ENCODE measurements around the gene SELENOK. TPM values are rescaled to one million over a fixed set of nuclear protein-coding genes. Genes with fewer than 3 reads are reported as not detected.

SELENOK gene
- total RNA-seq, 1 experiment from 2014 or later = 21.9 TPM

DNA sequence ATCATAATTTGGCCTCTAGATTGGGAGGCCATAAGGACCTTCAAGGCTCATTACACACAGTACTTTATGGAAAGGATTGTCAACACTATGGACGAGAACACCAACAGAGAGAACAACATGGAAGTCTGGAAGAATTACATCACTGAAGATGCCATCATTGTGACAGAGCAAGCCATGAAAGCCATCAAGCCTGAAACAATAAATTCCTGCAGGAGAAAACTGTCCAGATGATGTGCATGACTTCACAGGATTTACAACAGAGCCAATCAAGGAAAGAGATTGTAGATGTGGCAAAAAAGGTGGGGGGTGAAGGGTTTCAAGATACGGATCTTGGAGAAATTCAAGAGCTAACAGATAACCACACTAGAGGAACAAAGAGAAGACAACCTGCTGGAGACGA lies 29.4 kb downstream of the SELENOK start:
- ChIA-PET CTCF (no interaction called here), POLR2A (ENCODE audit: unreplicated experiment) (no interaction called here)
- no peak overlapping the region for H2AFZ ChIP-seq
- no peaks in the 10 kb centered on the region for H3K9me2 ChIP-seq (ENCODE audit: insufficient read depth)
- H3K4me1 ChIP-seq (replicated peaks; ENCODE audit: insufficient read depth) = no peaks in the 10 kb centered on the region
- H3K79me2 ChIP-seq (ENCODE audit: low read depth) = no peaks in the 10 kb centered on the region
- BruUV-seq (replicated peaks) = no TSS peak
- no peaks in the 10 kb centered on the region for H3F3A ChIP-seq (ENCODE audit: insufficient read depth, low read depth)
- no peaks in the 10 kb centered on the region for H3K27me3 ChIP-seq (ENCODE audit: insufficient read depth, low read depth)
- no peak overlapping the region for H3K27ac ChIP-seq
- TF ChIP-seq, protein P1, sequence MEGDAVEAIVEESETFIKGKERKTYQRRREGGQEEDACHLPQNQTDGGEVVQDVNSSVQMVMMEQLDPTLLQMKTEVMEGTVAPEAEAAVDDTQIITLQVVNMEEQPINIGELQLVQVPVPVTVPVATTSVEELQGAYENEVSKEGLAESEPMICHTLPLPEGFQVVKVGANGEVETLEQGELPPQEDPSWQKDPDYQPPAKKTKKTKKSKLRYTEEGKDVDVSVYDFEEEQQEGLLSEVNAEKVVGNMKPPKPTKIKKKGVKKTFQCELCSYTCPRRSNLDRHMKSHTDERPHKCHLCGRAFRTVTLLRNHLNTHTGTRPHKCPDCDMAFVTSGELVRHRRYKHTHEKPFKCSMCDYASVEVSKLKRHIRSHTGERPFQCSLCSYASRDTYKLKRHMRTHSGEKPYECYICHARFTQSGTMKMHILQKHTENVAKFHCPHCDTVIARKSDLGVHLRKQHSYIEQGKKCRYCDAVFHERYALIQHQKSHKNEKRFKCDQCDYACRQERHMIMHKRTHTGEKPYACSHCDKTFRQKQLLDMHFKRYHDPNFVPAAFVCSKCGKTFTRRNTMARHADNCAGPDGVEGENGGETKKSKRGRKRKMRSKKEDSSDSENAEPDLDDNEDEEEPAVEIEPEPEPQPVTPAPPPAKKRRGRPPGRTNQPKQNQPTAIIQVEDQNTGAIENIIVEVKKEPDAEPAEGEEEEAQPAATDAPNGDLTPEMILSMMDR (conservative IDR thresholded peaks at IDR 0.05) = no peak
- TF ChIP-seq EZH2 (IDR thresholded peaks at IDR 0.05; ENCODE audit: low read depth) = no peak
- intact Hi-C loops (cut with micrococcal nuclease; ENCODE audit: unreplicated experiment) = no loop called here
- no peak for DNase-seq
- no peaks in the 10 kb centered on the region for H4K20me1 ChIP-seq (ENCODE audit: insufficient read depth)
- H3K9me3 ChIP-seq (ENCODE audit: insufficient read depth, low read depth) = no peaks in the 10 kb centered on the region
- H3K36me3 ChIP-seq (ENCODE audit: low read depth) = no peaks in the 10 kb centered on the region
- no peak overlapping the region for H3K4me3 ChIP-seq
- no peak overlapping the region for H3K4me2 ChIP-seq

DNA sequence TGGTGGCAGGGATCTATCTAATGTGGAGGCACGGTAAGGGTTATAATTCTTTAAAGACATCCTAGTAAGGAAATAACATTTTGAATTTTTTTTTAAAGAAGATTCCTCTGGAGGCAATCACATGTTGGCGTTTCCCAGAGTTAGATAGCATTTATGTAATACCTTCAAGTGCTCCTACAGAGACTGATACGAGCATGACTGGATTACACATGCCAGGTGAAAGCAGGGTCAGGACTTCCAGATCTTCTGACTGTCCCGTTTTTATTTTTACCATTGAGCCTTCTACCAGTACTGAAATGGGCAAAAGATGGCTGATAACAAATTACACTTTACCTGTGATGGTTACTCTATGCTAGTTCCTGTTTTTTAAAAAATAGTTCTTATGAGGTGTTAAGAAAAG lies 31.5 kb downstream of the SELENOK start:
- TF ChIP-seq EZH2 (IDR thresholded peaks at IDR 0.05; ENCODE audit: low read depth) = no peak
- TF ChIP-seq, protein P1 (conservative IDR thresholded peaks at IDR 0.05) = no peak

DNA sequence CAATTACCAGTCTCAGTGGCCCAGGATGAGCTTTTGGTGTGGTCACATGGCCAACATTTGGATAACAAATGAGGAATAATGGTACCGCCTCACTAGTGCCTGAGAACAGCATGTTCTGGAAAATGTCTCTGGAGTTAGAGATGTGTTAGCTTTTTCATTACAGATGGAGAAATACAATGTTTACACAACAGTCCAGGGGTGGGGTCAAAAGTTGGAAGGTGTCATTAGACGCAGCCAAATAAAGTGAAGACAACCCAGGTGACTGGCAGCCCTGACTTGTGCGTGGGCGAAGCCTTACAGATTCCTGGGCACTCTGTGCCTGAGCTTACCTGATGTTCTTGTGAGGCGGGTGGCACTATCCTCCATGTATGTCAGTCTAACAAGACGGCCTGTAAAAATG lies 32.5 kb downstream of the SELENOK start:
- Histone ChIP-seq H3K27ac (no peak overlapping the region), H3F3A (ENCODE audit: insufficient read depth, low read depth) (no peaks in the 10 kb centered on the region), H3K9me3 (ENCODE audit: insufficient read depth, low read depth) (no peaks in the 10 kb centered on the region), H3K36me3 (ENCODE audit: low read depth) (no peaks in the 10 kb centered on the region), H4K20me1 (ENCODE audit: insufficient read depth) (no peaks in the 10 kb centered on the region), H3K27me3 (ENCODE audit: insufficient read depth, low read depth) (peaks cover 16% of the 10 kb centered on the region; the same call in 1 of the 2 replicates), H3K4me3 (no peak overlapping the region), H3K9me2 (ENCODE audit: insufficient read depth) (no peaks in the 10 kb centered on the region), H3K79me2 (ENCODE audit: low read depth) (no peaks in the 10 kb centered on the region), H2AFZ (no peak overlapping the region), H3K4me2 (no peak overlapping the region), H3K4me1 (replicated peaks; ENCODE audit: insufficient read depth) (no peaks in the 10 kb centered on the region)
- ChIA-PET POLR2A (ENCODE audit: unreplicated experiment) (no interaction called here), CTCF (no interaction called here)
- intact Hi-C loops (cut with micrococcal nuclease; ENCODE audit: unreplicated experiment) = no loop called here
- TF ChIP-seq, protein P1 (conservative IDR thresholded peaks at IDR 0.05) = no peak
- no peak for TF ChIP-seq EZH2 (IDR thresholded peaks at IDR 0.05; ENCODE audit: low read depth)
- BruUV-seq (replicated peaks) = no TSS peak
- DNase-seq = no peak

More for the DNA sequence above, 31.5 kb downstream of the SELENOK start:
- Histone ChIP-seq H3K9me3 (ENCODE audit: insufficient read depth, low read depth) (no peaks in the 10 kb centered on the region), H4K20me1 (ENCODE audit: insufficient read depth) (no peaks in the 10 kb centered on the region), H3K4me3 (no peak overlapping the region), H3F3A (ENCODE audit: insufficient read depth, low read depth) (no peaks in the 10 kb centered on the region), H2AFZ (no peak overlapping the region), H3K27ac (no peak overlapping the region), H3K27me3 (ENCODE audit: insufficient read depth, low read depth) (peaks cover 12% of the 10 kb centered on the region; the same call in 1 of the 2 replicates), H3K4me2 (no peak overlapping the region), H3K36me3 (ENCODE audit: low read depth) (no peaks in the 10 kb centered on the region), H3K79me2 (ENCODE audit: low read depth) (no peaks in the 10 kb centered on the region), H3K4me1 (replicated peaks; ENCODE audit: insufficient read depth) (no peaks in the 10 kb centered on the region), H3K9me2 (ENCODE audit: insufficient read depth) (no peaks in the 10 kb centered on the region)
- ChIA-PET POLR2A (ENCODE audit: unreplicated experiment) (no interaction called here), CTCF (no interaction called here)
- no TSS peak for BruUV-seq (replicated peaks)
- intact Hi-C loops (cut with micrococcal nuclease; ENCODE audit: unreplicated experiment) = no loop called here
- no peak for DNase-seq
